ENCODE results near the gene KIF12.
"Not testable (repeated sequence)": the region's sequence is repeated elsewhere in the genome, so short reads cannot be mapped to it uniquely, and the experiment has no call there.

Gene KIF12

DNA sequence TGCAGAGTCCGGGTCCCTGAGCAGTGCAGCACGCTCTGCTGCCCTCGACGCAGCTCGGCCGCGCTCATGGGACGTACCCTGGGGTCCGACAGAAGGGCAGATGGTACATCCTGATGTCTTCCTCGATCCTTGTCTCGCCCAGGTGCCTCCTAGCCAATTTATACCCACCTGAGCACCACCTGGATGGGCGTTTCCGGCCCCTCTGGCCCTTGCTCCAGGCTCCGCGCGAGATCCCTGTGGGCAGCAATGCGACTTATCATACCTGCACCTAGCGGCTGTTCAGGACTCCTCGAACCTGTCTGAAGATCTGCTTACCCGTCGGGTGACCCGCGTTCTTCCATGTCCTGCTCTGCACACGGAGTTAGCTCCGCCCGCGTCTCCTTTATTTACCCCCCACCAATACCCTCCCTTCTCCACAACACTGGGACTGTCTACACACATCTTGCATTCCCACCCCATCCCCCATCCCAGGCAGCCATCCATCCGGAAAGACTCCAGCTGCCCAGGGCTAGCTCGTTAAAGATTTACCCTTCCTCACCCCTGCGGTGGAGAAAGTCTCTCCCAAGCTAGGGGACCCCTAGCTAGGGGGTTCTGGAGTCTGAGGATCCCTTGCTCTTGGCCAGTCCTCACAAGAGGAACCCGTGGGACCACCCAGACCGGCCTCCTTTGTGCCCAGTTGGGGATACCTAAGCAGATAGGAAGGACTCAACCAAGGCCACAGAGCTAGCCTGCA lies at the start of gene KIF12:
TSS of gene KIF12 (minus strand) at position 357 of the 733 bp plus-strand sequence. CDS start at position 341, 16 bp downstream.
- DNase-seq: peak; percentile 93
- in situ Hi-C loops (cut with HindIII; ENCODE audit: low pct_ligation_motif_present, low pct_unique_long_range_greater_than_20kb, low sequenced_read_pairs): loop anchor here (25.0 kb wide), 1 partner anchor 188 kb away; no protein-coding TSS in a partner anchor

DNA sequence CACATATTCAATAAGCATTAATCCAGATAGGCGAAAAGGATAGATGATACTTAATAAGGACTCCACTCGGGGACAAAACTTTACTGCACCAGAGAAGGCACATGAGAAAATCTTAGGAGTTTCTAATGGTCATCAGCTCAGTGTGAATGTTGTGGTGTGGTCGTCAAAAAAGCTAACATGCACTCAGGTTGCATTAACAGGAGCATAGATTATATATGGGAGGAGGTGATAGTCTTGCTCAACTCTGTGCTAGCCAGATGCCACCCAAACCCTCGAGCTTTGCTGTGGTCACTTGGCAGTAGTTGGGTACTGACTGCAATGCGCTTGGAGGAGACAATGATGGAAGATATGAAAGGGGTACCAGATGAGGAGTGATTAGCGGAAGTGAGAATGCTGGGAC lies 47.6 kb upstream of the KIF12 start:
- in situ Hi-C loops (cut with HindIII; ENCODE audit: low pct_ligation_motif_present, low pct_unique_long_range_greater_than_20kb, low sequenced_read_pairs): no loop called here
- DNase-seq: no peak

DNA sequence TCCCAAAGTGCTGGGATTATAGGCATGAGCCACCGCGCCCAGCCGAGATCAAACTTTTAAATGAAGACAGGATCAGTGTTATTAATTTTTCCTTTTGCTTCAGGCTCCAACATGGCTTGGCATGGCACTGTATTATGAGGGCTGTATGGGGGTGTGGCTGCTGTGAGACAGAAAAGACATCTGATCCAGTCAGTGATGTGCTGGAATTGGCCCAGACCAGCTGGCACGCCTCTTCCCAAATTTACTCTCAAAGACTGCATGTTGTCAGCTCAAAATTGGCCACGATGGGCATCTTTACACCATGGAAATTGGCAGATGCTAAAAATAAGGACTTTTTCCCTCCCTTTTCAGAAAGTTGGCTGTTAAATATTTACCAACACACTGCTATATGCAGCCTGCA lies 44.1 kb upstream of the KIF12 start:
- no peak for DNase-seq
- in situ Hi-C loops (cut with HindIII; ENCODE audit: low pct_ligation_motif_present, low pct_unique_long_range_greater_than_20kb, low sequenced_read_pairs): no loop called here

DNA sequence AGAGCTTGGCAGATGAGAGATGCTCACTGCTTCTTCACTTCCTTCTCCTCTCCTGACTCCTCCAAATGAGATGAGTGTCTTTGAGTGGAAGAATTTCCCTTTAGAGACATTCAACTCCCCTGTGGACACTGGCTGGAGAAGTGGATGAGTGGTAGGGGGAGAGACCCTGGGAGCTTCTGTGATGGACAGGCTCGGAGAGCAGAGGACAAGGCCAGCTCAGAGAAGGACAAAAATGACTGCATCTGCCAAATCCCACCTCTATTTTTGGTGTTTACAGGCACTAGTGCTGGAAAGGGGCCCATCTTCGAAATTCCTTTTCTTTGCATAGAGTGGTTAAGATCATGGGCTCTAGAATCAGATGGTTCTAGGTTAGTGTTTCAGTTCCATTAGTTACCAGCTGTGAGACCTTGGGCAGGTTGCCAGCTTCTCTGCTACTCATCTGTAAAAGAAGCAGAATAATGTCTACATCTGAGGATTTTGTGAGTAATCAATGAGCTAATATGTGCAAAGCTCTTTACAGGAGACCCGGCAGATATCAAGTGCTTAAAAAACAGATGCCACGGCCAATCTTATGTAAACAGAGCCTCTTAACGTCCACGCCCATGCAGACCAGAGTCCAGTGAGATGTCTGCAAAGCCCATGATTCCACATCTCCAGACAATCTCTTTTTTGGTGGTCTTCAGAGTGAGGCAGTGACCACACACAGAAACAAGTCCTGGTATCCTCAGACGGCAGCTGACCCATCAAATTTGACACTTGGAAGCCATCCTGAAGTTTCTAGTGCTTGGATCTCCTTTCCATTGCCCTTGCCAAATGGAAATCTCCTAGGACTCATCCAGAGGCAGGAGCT lies 42.7 kb upstream of the KIF12 start:
- in situ Hi-C loops (cut with HindIII; ENCODE audit: low pct_ligation_motif_present, low pct_unique_long_range_greater_than_20kb, low sequenced_read_pairs): no loop called here
- DNase-seq: no peak

DNA sequence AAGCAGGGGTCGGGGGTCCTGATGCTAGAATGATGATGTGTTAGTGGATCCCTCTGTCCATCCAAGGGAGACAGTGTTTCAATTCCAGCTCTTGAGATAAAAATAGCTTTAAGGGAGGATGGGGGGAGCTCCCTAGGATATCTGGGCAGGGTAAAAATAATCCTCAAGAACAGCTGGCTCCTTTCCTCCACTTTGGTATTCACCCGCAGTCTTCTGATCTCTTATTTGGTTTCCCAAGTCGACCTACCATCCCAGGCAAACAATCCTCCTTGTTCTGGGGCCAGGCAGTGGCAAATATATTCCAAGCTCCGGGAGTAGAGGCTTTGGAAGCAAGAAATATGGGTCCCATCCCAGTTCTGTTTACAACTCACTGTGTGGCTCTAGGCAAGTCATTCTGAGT lies 41.8 kb upstream of the KIF12 start:
- in situ Hi-C loops (cut with HindIII; ENCODE audit: low pct_ligation_motif_present, low pct_unique_long_range_greater_than_20kb, low sequenced_read_pairs): no loop called here
- no peak for DNase-seq

DNA sequence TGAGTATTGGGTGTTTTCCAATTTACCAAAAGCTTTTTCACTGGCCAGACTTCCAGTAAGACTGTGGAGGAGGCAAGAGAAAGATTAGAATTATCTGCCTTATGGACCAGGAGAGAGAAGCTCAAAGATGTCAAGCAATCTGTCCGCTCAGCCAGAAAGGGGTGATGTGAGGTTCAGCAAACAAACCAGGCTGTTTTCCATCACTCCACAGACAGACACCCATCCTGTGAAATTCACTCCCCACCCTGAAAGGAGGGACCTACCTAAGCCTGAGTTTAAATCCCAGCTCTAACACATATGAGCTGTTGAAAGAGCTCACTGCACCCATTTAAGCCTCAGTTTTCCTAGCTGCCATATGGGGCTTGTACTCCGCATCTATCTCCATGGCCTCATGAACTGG lies 41.3 kb upstream of the KIF12 start:
- in situ Hi-C loops (cut with HindIII; ENCODE audit: low pct_ligation_motif_present, low pct_unique_long_range_greater_than_20kb, low sequenced_read_pairs): no loop called here
- DNase-seq: no peak

DNA sequence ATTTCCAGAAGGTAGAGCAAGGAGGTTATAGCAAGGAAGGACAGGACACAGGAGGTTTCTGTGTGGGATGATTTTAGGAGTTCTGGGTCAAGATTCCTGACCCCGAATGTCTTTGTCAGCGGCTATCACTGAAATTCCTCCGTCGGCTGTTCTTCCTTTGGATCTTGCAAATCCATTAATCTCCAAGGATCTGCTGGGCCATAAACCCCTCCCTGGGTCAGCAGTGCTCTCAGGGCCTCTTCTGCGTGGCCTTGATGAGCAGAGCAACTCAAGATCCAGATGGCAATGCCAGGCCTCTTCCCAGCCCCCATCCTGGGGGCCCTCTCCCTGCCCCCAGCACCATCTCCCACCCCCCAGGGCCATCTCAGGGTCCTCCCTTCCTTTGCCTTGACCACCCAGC lies 40.0 kb upstream of the KIF12 start:
- no peak for DNase-seq
- in situ Hi-C loops (cut with HindIII; ENCODE audit: low pct_ligation_motif_present, low pct_unique_long_range_greater_than_20kb, low sequenced_read_pairs): no loop called here

DNA sequence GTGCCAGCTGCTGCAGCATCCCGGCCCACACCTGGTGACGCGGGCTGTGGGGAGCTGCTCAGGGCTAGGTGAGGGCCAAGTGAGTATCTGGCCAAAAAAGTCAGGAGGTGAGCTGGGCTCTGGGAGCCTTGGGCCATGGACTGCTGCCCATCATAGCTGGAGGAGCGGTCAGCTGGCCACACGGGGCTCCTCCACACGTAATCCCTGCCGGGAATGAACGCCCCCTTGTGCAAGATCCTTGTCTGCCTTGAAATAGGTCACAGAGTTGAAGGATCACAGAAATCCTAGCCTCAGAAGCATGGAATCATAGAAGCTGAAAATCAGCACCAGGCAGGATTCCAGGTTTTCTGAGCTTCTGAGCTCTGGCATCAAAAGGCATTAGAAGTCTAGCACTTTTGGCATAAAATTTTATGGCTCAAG lies 39.5 kb upstream of the KIF12 start:
- no peak for DNase-seq
- in situ Hi-C loops (cut with HindIII; ENCODE audit: low pct_ligation_motif_present, low pct_unique_long_range_greater_than_20kb, low sequenced_read_pairs): no loop called here

DNA sequence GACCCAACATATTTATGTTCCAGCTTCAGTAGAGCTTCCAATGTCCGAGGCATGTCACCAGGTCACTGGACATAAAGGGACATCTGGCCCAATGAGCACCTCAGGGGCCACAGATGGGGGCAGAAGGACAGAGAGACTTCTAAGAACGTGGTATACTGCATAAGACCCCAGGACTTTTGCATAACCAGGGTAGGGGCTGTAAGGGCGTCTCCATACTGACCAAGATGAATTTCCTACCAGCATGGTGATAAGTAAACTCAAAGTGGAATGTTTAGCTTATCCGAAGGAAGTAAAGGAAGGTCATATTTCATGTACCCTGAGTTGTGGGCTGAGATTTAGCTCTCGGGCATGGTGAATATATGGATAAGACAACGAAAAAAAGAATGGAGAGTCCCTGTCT lies 38.7 kb upstream of the KIF12 start:
- no peak for DNase-seq
- in situ Hi-C loops (cut with HindIII; ENCODE audit: low pct_ligation_motif_present, low pct_unique_long_range_greater_than_20kb, low sequenced_read_pairs): no loop called here

DNA sequence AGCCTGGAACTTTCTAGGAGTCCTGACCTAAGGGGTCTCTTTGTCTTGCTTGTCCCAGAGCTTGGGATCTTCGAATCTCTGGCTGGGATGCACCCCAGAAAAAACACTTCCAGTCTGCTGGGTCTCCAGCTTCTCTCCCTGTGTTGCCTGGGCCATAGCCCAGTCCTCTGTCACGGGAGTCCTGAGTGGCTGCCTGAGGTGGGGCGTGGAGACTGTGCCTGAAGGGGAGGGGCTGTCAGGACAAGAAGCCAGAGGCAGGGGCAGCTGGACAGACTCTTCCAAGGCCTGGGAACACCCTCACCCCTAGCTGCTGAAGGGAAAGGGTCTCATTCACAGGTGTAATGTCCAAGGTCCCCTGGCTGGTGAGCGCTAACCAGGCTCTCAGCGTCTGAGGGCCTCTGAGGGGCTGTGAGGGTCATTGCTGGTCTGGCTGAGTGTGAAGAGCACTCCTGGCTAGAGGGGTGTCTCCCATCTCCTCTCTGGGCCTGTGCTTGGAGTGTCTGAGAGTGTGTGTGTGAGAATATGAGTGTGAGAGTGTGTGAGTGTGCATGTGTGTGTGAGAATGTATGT lies 35.8 kb upstream of the KIF12 start:
- in situ Hi-C loops (cut with HindIII; ENCODE audit: low pct_ligation_motif_present, low pct_unique_long_range_greater_than_20kb, low sequenced_read_pairs): no loop called here
- no peak for DNase-seq

DNA sequence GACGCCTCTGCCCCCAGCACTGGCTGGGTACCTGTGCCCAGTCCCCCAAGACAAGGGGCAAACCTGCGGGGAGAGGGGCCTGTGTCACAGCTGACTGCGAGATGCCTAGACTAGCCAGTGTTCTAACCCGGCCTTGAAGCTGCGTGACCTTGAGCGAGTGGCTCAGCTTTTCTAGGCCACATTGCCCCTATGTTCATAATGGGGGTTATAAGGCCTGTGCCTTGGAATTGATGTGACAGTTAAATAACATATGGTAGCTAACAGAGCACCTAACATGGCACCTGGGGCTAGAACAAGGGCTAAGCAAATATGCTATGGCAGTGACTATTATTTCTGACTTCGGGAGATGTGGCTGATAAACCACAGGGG lies 33.4 kb upstream of the KIF12 start:
- no peak for DNase-seq
- in situ Hi-C loops (cut with HindIII; ENCODE audit: low pct_ligation_motif_present, low pct_unique_long_range_greater_than_20kb, low sequenced_read_pairs): no loop called here

DNA sequence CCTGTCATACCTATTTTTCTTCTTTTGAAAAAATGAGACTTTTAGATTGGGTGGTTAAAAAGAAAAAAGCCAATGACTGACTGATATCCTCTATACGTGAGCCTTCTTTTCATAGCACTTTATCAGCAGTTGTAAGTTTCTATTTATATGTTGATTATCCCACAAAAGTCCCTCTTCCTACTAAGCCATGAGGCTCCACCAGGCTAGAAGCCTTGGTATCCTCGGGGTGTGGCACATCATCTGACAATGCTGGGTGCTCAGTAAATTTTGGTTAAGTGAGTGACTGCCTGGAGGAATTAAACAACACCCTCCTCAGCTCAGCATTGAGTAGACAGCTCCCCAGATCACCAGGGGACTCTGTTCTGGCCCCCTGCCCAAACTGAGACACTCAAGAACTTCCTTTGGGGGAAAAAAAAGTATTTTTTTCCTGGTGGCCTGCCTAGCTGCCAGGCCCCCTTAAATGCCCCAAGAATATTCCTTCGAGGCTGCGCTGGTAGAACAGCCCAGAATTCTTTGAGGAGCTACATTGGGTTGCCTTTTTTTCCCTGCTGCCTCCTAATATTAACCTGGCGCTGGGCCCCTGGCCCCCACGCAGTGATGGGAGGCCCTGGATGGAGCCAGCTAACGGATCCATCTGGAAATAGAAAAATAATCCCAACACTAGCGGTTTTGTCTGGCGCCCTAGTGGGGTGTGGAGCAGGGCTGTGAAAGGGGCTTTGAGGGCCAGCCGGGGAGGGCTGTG lies 32.9 kb upstream of the KIF12 start:
- DNase-seq: no peak
- in situ Hi-C loops (cut with HindIII; ENCODE audit: low pct_ligation_motif_present, low pct_unique_long_range_greater_than_20kb, low sequenced_read_pairs): no loop called here

DNA sequence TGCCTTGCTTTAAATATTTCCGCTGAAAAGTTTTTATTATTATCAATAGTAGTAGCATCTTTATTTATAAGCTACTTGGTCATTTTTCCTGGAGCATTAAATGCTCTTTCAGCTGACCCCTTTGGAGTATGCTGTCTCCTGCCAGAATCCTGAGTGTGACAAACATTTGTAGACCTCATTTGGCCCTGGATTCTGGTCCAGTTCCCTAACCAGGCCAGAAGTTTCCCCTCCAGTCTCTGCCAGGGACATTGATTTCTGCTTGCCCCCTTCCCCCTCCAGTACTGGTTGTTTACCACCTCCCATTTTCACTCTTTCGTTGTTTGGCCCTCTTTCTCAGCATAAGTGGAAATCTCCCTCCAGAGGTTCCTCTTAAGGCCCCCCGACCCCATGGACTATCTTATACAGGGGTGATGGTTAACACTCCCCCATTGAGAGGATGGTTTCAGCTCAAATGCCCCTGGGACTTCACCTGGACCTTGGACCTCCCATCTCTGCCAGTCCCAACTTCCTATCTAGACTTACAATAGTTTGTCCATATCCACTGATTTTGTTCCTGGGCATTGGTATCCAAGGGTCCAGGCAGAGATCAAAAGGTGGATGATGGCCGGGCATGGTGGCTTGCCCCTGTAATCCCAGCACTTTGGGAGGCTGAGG lies 31.7 kb upstream of the KIF12 start:
- DNase-seq: no peak
- in situ Hi-C loops (cut with HindIII; ENCODE audit: low pct_ligation_motif_present, low pct_unique_long_range_greater_than_20kb, low sequenced_read_pairs): no loop called here

DNA sequence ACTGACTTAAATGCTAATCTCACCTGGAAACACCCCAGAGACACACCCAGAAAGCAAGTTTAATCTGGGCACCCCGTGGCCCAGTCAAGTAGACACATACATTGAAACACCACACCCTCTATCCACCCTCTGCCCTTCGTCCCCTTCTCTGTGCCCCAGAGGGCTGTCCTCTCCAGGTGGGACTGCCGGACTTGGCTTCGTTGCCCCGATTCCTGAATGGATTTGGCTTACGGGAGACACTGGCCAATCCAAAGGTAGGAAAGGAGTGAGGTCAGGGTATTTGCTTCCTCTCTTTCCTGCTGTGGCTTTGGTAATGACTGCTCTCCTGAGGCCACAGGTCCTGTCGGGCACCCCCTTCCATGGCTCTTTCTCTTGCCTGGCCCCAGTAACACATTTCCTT lies 31.0 kb upstream of the KIF12 start:
- DNase-seq: no peak
- in situ Hi-C loops (cut with HindIII; ENCODE audit: low pct_ligation_motif_present, low pct_unique_long_range_greater_than_20kb, low sequenced_read_pairs): no loop called here

DNA sequence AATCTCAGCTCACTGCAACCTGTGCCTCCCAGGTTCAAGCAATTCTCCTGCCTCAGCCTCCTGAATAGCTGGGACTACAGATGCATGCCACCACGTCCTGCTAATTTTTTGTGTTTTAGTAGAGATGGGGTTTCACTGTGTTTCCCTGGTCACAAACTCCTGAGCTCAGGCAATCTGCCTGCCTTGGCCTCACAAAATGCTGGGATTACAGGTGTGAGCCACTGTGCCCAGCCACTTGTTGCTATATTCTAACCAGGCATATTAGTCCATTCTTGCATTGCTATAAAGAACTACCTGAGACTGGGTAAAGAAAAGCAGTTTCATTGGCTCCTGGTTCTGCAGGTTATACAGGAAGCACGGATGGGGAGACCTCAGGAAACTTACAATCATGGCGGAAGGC lies 29.7 kb upstream of the KIF12 start:
- in situ Hi-C loops (cut with HindIII; ENCODE audit: low pct_ligation_motif_present, low pct_unique_long_range_greater_than_20kb, low sequenced_read_pairs); DNase-seq: not testable (repeated sequence)

DNA sequence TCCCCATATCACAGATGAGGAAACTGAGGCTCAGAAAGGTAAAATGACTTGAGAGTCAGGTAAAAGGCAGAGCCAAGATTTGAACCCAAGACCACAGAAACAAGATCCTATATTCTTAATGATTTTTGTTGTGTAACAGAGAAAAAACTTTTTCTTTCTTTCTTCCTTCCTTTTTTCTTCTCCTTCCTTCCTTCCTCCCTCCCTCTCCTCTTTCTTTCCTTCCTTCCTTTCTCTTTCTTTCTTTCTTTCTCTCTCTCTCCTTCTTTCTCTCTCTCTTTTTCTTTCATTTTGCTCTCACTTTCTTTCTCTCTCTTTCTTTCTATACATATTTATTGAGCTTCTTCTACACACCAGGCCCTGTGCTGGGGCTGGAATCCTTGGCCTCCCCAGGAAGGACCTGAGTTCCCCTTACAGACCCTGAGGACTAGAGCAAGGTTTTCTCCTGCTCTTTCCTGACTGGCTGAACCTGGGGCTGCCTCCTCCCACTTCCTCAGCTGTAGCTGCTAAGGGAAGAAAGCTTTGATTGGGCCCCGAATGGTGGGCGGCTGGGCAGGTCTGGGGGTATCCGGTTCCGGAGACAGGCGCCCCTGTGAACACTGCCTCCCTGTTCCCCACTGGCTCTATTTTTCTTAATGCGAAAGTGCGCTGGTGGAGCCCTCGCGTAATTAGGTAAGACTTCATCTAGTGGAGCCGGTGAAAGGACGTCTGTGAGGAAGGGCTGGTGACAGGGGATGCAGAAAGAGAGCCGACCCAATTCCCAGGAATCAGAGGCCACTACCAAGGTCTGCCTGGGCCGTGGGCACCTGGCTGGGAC lies 27.4 kb upstream of the KIF12 start:
- in situ Hi-C loops (cut with HindIII; ENCODE audit: low pct_ligation_motif_present, low pct_unique_long_range_greater_than_20kb, low sequenced_read_pairs): no loop called here
- no peak for DNase-seq

DNA sequence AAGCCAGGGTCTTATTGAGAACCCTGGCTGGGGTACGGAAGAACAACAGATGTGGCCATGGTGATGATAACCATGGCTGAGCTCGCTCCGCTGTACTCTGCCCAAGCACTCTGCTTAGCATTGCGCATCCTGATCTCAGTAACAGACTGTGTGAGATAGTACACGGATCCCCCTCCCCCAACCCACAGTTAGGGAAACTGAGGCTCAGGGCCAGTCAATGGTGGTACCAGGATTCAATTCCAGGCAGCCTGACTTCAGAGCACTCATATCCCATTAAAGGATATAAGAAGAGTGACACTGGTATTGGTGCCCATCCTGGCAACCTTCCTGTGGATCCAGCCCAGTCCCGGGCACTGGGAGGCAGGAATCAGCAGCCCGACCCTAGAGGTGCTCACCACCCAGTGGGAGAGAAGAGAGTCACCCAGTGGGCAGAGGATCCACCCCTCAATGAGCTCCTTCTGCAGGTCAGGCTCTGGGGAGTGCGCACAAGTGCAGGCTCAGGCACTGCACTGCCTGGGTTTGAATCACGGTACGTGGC lies 26.5 kb upstream of the KIF12 start:
- DNase-seq: no peak
- in situ Hi-C loops (cut with HindIII; ENCODE audit: low pct_ligation_motif_present, low pct_unique_long_range_greater_than_20kb, low sequenced_read_pairs): no loop called here

Data from ACHN (cell line).